ENCODE results near the gene CCR7.

CCR7 gene

DNA sequence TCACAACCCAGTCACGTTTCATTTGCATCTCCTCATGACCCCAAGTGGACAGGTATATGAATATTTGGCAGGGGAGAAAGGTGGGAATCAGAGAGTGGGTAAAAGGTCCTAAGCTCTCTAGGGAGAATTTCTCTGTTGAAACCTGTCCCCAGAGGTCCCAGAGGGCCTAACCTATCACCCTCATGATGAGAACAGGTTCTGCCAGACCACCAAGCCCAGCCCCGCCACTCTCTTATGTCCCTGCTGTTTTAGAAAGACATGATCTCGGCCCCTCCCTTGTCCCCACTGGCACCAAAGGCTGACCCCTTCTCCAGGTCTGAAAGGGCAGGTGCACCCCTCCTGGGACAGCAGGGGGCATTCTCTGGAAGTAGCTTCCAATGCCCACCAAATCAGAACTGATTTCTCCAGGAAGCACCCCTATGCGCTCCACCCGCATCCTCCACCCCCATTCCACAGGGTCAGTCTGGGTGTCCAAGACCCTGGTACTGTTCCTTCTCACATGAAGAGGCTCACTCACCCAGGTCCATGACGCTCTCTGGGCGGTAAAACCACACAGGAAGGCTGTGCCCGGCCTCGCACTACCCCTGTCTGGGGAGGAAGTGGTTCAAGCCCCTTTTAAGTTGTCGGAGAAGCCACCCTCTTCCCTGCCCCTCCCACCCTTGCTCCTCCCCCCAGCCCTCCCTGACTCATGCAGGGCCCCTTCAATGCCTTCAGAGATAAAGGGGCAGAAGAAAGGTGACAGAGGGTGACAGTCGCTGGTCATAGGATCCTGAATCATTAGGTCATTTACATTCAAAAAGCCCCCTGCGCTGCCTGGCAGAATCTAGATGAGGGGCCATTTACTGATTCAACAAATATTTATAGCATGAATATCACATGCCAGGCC is at the start of gene CCR7:
TSS of gene CCR7 (minus strand) at position 590 of the 886 bp plus-strand sequence. CDS start at position 527, 63 bp downstream.
- DNase-seq: no peak

- no peak for DNase-seq
Observed at GRCh38 chr17:40614431-40615067, 49.3 kb upstream of the CCR7 start.

- no peak for DNase-seq
Observed at GRCh38 chr17:40613467-40614154, 48.3 kb upstream of the CCR7 start.

DNA sequence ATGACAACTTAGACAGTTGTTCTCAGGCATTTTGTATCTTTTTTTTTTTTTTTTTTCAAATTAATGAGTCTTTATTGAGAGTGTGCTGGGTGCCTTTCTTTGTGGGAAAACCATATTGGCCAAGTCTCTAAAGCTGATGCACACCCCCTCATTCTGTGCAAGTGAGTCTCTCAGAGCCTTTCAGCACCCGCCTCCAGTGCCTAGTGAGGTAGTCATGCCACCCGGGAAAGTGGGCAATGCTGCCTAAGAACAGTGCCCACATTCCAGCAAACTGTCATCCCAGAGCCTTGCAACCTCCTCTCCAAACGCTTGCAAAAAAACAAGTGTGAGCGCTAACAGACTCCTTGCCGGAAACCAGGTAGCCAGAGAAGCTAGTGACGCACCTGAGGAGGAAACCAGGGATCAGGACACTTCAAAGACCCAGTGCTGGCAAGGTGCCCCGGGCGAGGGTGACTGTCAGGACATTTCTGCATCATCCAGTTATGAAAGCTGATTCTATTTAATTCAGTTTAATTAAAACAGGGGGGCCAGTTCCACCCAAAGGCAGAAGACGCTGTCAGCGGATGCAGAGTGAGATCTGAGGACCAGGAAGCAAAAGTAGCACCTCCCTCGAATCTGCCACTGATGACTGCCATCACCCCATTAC is 47.5 kb upstream of the CCR7 start:
- DNase-seq: no peak

- DNase-seq: no peak
Observed at GRCh38 chr17:40611840-40612474, 46.7 kb upstream of the CCR7 start.

GRCh38 chr17:40610359-40610758 is 45.1 kb upstream of the CCR7 start:
- no peak for DNase-seq

DNA sequence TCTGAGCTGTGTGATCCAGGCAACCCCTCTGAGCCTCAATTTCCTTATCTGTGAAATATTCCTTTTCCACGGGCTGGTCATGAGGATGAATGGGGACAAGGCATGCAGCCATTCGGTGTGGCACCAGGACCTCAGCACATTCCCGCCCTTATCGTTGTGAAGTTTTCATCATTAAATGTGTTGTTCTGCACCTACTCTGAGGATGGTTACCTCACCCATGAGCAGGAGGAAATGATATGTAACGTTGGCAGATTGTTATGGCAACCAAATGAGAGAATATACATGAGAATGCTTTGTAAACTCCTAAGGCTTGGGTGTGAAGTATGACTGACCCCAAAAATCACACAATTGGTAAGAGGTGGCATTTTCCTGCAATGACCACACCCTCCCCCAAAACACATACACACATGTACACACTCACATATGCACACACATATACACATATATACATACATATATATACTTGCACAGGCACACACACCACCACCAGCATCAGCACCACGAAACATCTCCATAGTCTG is 42.8 kb upstream of the CCR7 start:
- no peak for DNase-seq

DNA sequence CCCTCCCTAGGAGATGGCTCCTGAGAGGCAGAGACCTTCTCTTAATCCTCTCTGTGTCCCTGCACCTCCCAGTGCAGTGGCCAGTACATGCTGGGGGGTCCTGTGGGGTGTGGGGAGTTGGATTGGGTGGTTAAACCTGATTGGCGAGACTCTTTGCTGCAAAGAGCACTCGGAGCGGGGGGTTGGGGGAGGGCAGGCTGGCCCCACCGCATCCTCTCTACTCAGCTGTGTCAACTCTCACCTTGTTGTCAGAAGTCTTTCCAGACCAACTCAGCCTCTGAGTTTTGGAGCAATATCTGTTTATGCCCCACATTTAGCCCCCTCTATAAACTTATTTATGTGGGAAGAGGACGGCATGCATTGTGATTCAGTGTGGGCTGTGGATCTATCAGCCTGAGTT is 42.4 kb upstream of the CCR7 start:
- DNase-seq: no peak

DNA sequence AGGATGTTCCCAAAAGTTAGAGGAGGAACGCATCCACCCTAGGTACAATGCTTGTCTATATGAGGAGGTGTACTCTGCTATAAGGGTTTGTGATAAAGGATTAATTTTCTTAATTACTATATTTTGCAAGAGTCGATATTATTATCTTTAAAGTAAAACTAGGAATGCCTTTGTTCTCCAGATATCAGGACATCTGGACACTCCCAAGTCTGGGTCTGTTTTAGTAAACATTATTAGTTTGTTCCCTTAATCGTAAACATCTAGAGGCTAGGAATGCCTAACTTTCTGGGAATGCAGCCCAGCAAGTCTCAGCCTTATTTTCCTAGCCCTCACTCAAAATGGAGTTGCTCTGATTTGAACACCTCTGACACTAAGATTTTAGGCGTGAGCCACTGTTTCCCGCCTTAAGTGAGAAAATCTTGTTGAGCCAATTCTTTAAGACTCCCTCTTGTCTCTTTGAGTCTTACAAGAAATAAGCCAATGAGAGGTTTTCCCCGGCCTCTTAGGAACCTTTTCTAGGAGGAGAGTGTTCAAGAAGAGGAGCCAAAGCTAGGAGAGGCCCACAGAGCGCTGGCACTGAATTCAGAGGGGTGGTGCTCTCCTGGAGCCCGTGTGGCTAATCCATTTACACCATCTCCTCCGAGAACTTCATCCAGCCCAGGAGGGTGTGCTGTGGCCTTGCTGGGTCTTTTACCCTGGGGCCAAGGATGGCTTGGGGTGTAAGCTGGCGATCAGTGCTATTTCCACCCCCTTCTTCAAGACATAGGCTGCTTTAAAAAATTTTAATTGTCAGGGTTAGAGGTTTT is 41.5 kb upstream of the CCR7 start:
- no peak for DNase-seq

- DNase-seq: no peak
Observed at GRCh38 chr17:40605306-40605705, 40.0 kb upstream of the CCR7 start.

DNA sequence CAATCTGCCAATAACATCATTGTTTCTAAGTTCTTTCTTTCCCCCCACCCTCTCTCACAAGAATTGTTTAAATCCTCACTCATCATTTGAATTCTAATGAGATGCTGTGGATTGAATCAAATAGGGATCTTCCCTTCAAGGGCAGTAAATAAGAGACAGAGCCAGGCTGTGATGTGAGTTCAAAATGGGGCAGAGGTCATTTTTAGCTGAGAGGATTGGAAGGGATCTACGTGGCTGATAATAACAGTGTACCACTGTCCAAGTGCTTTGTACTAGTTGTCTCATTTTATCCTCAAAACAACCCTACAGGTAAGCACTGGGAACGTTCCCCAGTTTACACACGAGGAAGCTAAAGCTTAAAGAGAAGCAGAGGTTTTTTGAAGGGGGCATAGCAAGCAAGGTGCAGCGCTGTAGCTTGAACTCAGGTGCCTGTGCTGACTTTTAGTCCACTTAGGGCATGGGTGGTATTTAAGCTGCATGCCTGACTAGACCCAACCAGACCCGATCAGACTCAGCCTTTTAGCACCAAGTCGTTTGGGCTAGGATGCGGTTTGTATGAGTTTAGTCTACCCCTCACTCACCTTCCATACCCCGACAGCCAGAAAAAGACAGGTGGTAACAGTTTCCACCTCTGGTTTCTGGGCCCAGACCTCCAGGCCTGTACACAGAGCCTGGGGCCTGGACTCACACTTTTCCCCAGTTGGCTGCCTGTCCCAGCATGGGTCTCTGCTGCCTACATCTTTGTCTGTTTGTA is 39.2 kb upstream of the CCR7 start:
- DNase-seq: no peak

GRCh38 chr17:40602445-40603443 is 37.5 kb upstream of the CCR7 start:
- DNase-seq: no peak

GRCh38 chr17:40600486-40601046 is 35.3 kb upstream of the CCR7 start:
- DNase-seq: no peak

- no peak for DNase-seq
Observed at GRCh38 chr17:40599468-40599763, 34.1 kb upstream of the CCR7 start.

GRCh38 chr17:40598619-40599467 is 33.6 kb upstream of the CCR7 start:
- no peak for DNase-seq

DNA sequence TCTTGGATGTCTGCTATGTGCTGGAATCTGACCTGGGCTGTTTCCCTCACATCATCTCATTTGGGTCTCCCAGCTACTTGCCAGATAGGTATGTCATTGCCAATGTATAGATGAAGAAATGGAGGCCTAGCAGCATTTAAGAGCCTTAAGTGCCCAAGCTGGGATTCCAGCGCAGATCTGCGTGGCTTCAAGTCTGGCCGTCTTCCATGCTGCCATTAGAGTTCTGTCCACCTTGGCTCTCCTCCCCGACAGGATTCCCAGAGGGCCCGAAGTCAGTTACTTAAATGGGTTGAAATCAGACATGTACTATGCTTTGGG is 33.0 kb upstream of the CCR7 start:
- DNase-seq: no peak

DNA sequence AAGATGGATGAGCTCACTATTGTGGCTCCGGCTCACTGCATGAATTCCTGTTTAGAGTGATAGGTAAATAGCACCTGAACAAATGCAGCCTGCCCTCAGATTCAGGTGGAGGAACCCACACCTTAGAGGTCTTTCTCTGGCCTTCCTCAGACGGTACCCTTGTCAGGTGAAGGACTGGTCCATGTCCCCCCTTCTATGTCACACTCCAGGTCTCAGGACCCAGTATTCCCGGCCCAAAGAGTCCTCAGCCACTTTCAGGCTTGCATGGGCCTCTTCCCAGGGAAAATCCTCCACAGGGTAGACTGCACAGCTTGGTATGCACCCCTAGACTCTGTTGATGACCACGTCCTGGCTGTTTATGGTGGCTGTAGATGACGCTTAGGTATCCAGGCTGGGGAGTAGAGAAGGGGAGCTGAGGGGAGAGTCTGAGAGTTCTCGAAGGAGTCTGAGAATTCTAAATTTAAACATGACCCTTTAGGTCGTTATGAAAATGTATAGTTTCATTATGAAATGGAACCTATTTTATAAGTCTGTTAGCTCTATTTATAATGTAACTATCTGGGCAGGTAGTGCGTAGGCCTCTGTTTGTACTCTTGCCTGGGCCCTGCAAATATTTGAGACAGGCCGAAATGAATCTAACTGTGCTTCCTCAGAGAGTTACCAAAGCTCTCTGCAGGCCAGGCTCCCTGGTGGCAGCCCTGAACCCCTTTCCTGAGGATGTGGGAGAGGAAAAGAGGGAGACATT is 32.5 kb upstream of the CCR7 start:
- no peak for DNase-seq

- DNase-seq: no peak
Observed at GRCh38 chr17:40597156-40597555, 31.9 kb upstream of the CCR7 start.

Data from SHP77 (cell line).